ENCODE data around the gene GRK5. TPM values are rescaled to one million over a fixed set of nuclear protein-coding genes. Genes with fewer than 3 reads are reported as not detected.

GRK5 gene
- polyA plus RNA-seq, 1 donor from 2014 or later = 34.9 TPM

GRCh38 chr10:119341459-119342301 is 134.3 kb downstream of the GRK5 start:
- H4K20me1 ChIP-seq (ENCODE audit: insufficient read depth) = no peaks in the 10 kb centered on the region
- H3K79me2 ChIP-seq (replicated peaks; ENCODE audit: insufficient read depth, low read length) = no peaks in the 10 kb centered on the region
- H3K36me3 ChIP-seq (ENCODE audit: insufficient read depth, low read length) = no peaks in the 10 kb centered on the region
- H3K4me3 ChIP-seq (ENCODE audit: low read length) = no peak overlapping the region
- no peak overlapping the region for H3K9ac ChIP-seq (ENCODE audit: low read length)
- H2AFZ ChIP-seq (ENCODE audit: low read depth, low read length) = no peak overlapping the region
- H3F3A ChIP-seq (ENCODE audit: insufficient read depth, low read length, poor library complexity, severe bottlenecking) = no peaks in the 10 kb centered on the region
- no peaks in the 10 kb centered on the region for H3K9me3 ChIP-seq (ENCODE audit: low read length)
- H3K9me2 ChIP-seq (ENCODE audit: insufficient read depth, low read length) = no peaks in the 10 kb centered on the region
- H3K27me3 ChIP-seq (ENCODE audit: insufficient read depth, low read depth, low read length) = no peaks in the 10 kb centered on the region
- no peak overlapping the region for H3K4me2 ChIP-seq (ENCODE audit: low read length)
- H3K27ac ChIP-seq (ENCODE audit: low read length) = no peak overlapping the region
- TF ChIP-seq EZH2 (IDR thresholded peaks at IDR 0.05; ENCODE audit: borderline replicate concordance, insufficient read depth, low read length, poor library complexity, severe bottlenecking) (no peak), RAD21 (conservative IDR thresholded peaks at IDR 0.05) (no peak), EP300 (conservative IDR thresholded peaks at IDR 0.05; ENCODE audit: poor library complexity, severe bottlenecking) (no peak), TAF1 (IDR thresholded peaks at IDR 0.05; ENCODE audit: low read depth) (no peak), CTCF (IDR thresholded peaks at IDR 0.05; ENCODE audit: poor library complexity, severe bottlenecking) (no peak), REST (IDR thresholded peaks at IDR 0.05; ENCODE audit: borderline replicate concordance) (no peak), MXI1 (conservative IDR thresholded peaks at IDR 0.05; ENCODE audit: poor library complexity, severe bottlenecking) (no peak), POLR2AphosphoS5 (IDR thresholded peaks at IDR 0.05) (no peak), SMC3 (conservative IDR thresholded peaks at IDR 0.05; ENCODE audit: poor library complexity) (no peak)

- Histone ChIP-seq H3K9me2 (ENCODE audit: insufficient read depth, low read length) (no peaks in the 10 kb centered on the region), H3K79me2 (replicated peaks; ENCODE audit: insufficient read depth, low read length) (no peaks in the 10 kb centered on the region), H2AFZ (ENCODE audit: low read depth, low read length) (no peak overlapping the region), H3F3A (ENCODE audit: insufficient read depth, low read length, poor library complexity, severe bottlenecking) (no peaks in the 10 kb centered on the region), H4K20me1 (ENCODE audit: insufficient read depth) (no peaks in the 10 kb centered on the region), H3K27me3 (ENCODE audit: insufficient read depth, low read depth, low read length) (no peaks in the 10 kb centered on the region), H3K36me3 (ENCODE audit: insufficient read depth, low read length) (no peaks in the 10 kb centered on the region), H3K4me2 (ENCODE audit: low read length) (no peak overlapping the region), H3K27ac (ENCODE audit: low read length) (no peak overlapping the region), H3K9me3 (ENCODE audit: low read length) (no peaks in the 10 kb centered on the region), H3K9ac (ENCODE audit: low read length) (no peak overlapping the region), H3K4me3 (ENCODE audit: low read length) (no peak overlapping the region)
- TF ChIP-seq SMC3 (conservative IDR thresholded peaks at IDR 0.05; ENCODE audit: poor library complexity) (no peak), MXI1 (conservative IDR thresholded peaks at IDR 0.05; ENCODE audit: poor library complexity, severe bottlenecking) (no peak), POLR2AphosphoS5 (IDR thresholded peaks at IDR 0.05) (no peak), EZH2 (IDR thresholded peaks at IDR 0.05; ENCODE audit: borderline replicate concordance, insufficient read depth, low read length, poor library complexity, severe bottlenecking) (no peak), REST (IDR thresholded peaks at IDR 0.05; ENCODE audit: borderline replicate concordance) (no peak), RAD21 (conservative IDR thresholded peaks at IDR 0.05) (no peak), TAF1 (IDR thresholded peaks at IDR 0.05; ENCODE audit: low read depth) (no peak), EP300 (conservative IDR thresholded peaks at IDR 0.05; ENCODE audit: poor library complexity, severe bottlenecking) (no peak), CTCF (IDR thresholded peaks at IDR 0.05; ENCODE audit: poor library complexity, severe bottlenecking) (no peak)
Measured at GRCh38 chr10:119342335-119342734, 135.0 kb downstream of the GRK5 start.
